GM23338 (cell line): ENCODE data around the gene FXYD5. TPM values are rescaled to one million over a fixed set of nuclear protein-coding genes. Genes with fewer than 3 reads are reported as not detected.
A peak's percentile ranks its signal among the peaks of the same experiment; 100 is the strongest.

Experiments
- ATAC-seq: fragments of 200-7000 bp; cut with Tn5 transposase; 3 replicates; pipeline ENCODE4 v1.9.1; 2020
- DNase-seq: peaks from one replicate; pipeline ENCODE4 v3.0.0-alpha.2; 2015; ENCODE audit warnings: low spot score
- H2AFZ ChIP-seq: fragments of 200-600 bp; sonication (generic); 2 replicates; pipeline ENCODE4 v1.8.0; 2016; ENCODE audit warnings: antibody characterized with exemption, mild to moderate bottlenecking, moderate library complexity
- H3F3A ChIP-seq: fragments of 200-600 bp; sonication (generic); replicated peaks from 2 replicates; pipeline ENCODE4 v1.8.0; 2017; ENCODE audit warnings: antibody characterized with exemption, mixed run types, low read depth
- H3K27ac ChIP-seq: fragments of 200-600 bp; sonication (generic); 2 replicates; pipeline ENCODE4 v1.6.1; 2016; ENCODE audit warnings: low read depth
- H3K27me3 ChIP-seq: fragments of 200-600 bp; sonication (generic); 2 replicates; pipeline ENCODE4 v1.8.0; 2016; ENCODE audit warnings: mild to moderate bottlenecking, mixed run types, moderate library complexity; ENCODE audit not compliant: insufficient read depth
- H3K36me3 ChIP-seq: fragments of 200-600 bp; sonication (generic); 2 replicates; pipeline ENCODE4 v1.8.0; 2016; ENCODE audit warnings: mild to moderate bottlenecking; ENCODE audit not compliant: insufficient read depth
- H3K4me1 ChIP-seq: fragments of 200-600 bp; sonication (generic); 2 replicates; pipeline ENCODE4 v1.8.0; 2016; ENCODE audit warnings: mild to moderate bottlenecking, moderate library complexity; ENCODE audit not compliant: insufficient read depth
- H3K4me2 ChIP-seq: fragments of 200-600 bp; sonication (generic); 2 replicates; pipeline ENCODE4 v1.7.1; 2017; ENCODE audit warnings: mixed run types
- H3K4me3 ChIP-seq: fragments of 200-600 bp; sonication (generic); 2 replicates; pipeline ENCODE4 v1.6.1; 2016; ENCODE audit warnings: mixed run types
- H3K79me2 ChIP-seq: fragments of 200-600 bp; sonication (generic); replicated peaks from 2 replicates; pipeline ENCODE4 v1.8.0; 2017; ENCODE audit warnings: mild to moderate bottlenecking; ENCODE audit not compliant: insufficient read depth
- H3K9me2 ChIP-seq: fragments of 200-600 bp; sonication (generic); 2 replicates; pipeline ENCODE4 v1.8.0; 2017; ENCODE audit not compliant: insufficient read depth
- H4K20me1 ChIP-seq: fragments of 200-600 bp; sonication (generic); replicated peaks from 2 replicates; pipeline ENCODE4 v1.8.0; 2017; ENCODE audit warnings: mild to moderate bottlenecking; ENCODE audit not compliant: insufficient read depth
- H3K27ac Mint-ChIP-seq: 2 replicates; pipeline ENCODE4 v1.8.0; 2020; ENCODE audit warnings: inconsistent platforms, mild to moderate bottlenecking, moderate library complexity, mixed read lengths
- H3K27me3 Mint-ChIP-seq: 3 replicates; pipeline ENCODE4 v1.8.0; 2022; ENCODE audit warnings: low read depth, mild to moderate bottlenecking, moderate library complexity, mixed read lengths, inconsistent platforms; ENCODE audit not compliant: insufficient read depth, poor library complexity
- H3K36me3 Mint-ChIP-seq: 3 replicates; pipeline ENCODE4 v1.8.0; 2021; ENCODE audit warnings: low read depth, mild to moderate bottlenecking, inconsistent platforms, moderate library complexity, mixed read lengths
- H3K4me1 Mint-ChIP-seq: 3 replicates; pipeline ENCODE4 v1.8.0; 2020; ENCODE audit warnings: mild to moderate bottlenecking, inconsistent platforms, mixed read lengths
- H3K4me3 Mint-ChIP-seq: 3 replicates; pipeline ENCODE4 v1.8.0; 2021; ENCODE audit warnings: moderate library complexity, mild to moderate bottlenecking, inconsistent platforms, mixed read lengths
- H3K9me3 Mint-ChIP-seq: 3 replicates; pipeline ENCODE4 v1.8.0; 2020; ENCODE audit warnings: moderate library complexity, mild to moderate bottlenecking, inconsistent platforms, mixed read lengths
- CREB1 ChIP-seq: fragments of 250-450 bp; sonication (Bioruptor Pico); IDR thresholded peaks from 2 replicates; pipeline ENCODE4 v1.5.0; 2020; ENCODE audit warnings: low read depth, mild to moderate bottlenecking, moderate library complexity
- CTCF ChIP-seq, 2 experiments: fragments of 200-600 bp in 1 of 2; sonication (generic) in 1 of 2; conservative IDR thresholded peaks; 2 replicates each; pipeline versions ENCODE4 v1.5.1 to v1.6.1; 2016 to 2017; ENCODE audit warnings: antibody characterized with exemption in 2 of 2, low read depth in 2 of 2, mild to moderate bottlenecking in 2 of 2, moderate library complexity in 1 of 2
- EZH2 ChIP-seq: fragments of 200-600 bp; sonication (generic); IDR thresholded peaks from one replicate; pipeline ENCODE4 v1.8.0; 2017; ENCODE audit warnings: antibody characterized with exemption, mild to moderate bottlenecking, low read depth; ENCODE audit not compliant: unreplicated experiment
- EZH2phosphoT487 ChIP-seq: fragments of 200-600 bp; sonication (generic); IDR thresholded peaks from one replicate; pipeline ENCODE4 v1.8.1; 2018; ENCODE audit warnings: antibody characterized with exemption; ENCODE audit not compliant: unreplicated experiment
- JUNB ChIP-seq: IDR thresholded peaks from one replicate; pipeline ENCODE4 v1.6.1; 2016; ENCODE audit warnings: antibody characterized with exemption; ENCODE audit not compliant: unreplicated experiment
- NANOG ChIP-seq: IDR thresholded peaks from 2 replicates; pipeline ENCODE4 v1.6.1; 2016; ENCODE audit warnings: antibody characterized with exemption, borderline replicate concordance
- POLR2AphosphoS5 ChIP-seq: IDR thresholded peaks from 2 replicates; pipeline ENCODE4 v1.6.1; 2016; ENCODE audit warnings: antibody characterized with exemption, low read depth
- REST ChIP-seq: IDR thresholded peaks from one replicate; pipeline ENCODE4 v1.6.1; 2018; ENCODE audit warnings: antibody characterized with exemption; ENCODE audit not compliant: unreplicated experiment
- STAT1 ChIP-seq: IDR thresholded peaks from one replicate; pipeline ENCODE4 v1.6.1; 2016; ENCODE audit warnings: antibody characterized with exemption; ENCODE audit not compliant: unreplicated experiment
- ZNF114 ChIP-seq: fragments of 250-450 bp; sonication (Bioruptor Pico); IDR thresholded peaks from 2 replicates; pipeline ENCODE4 v1.5.0; 2020; ENCODE audit warnings: mild to moderate bottlenecking, moderate library complexity
- ZNF331 ChIP-seq: fragments of 250-450 bp; sonication (Bioruptor Pico); IDR thresholded peaks from 2 replicates; pipeline ENCODE4 v1.5.0; 2020; ENCODE audit warnings: low read depth, mild to moderate bottlenecking, moderate library complexity
- polyA plus RNA-seq: library from polyadenylated mRNA; unstranded; fragments of >200 nt; fragmentation: Nextera tagmentation; extraction: Ambion mirVana; gene quantifications from 2 replicates; pipeline ENCODE4 v1.2.1, GENCODE V29; 2016
- total RNA-seq: library from RNA; depleted of rRNA; stranded (reverse); fragments of >200 nt; shearing (Covaris generic); gene quantifications from 2 replicates; pipeline ENCODE4 v1.2.3, GENCODE V29; 2014
- TF ChIP-seq, protein P1 (sequence below): IDR thresholded peaks from 2 replicates; pipeline ENCODE4 v1.6.1; 2016; ENCODE audit warnings: antibody characterized with exemption
- TF ChIP-seq, protein P2 (sequence below): fragments of 250-450 bp; sonication (Bioruptor Pico); IDR thresholded peaks from 2 replicates; pipeline ENCODE4 v1.5.0; 2020; ENCODE audit warnings: mild to moderate bottlenecking, moderate library complexity

FXYD5 gene
- total and polyA plus RNA-seq, 2 experiments from 2014 or later, result 97.7 to 233 TPM

GRCh38 chr19:35119578-35120155, 34.9 kb upstream of the FXYD5 start:
- Histone ChIP-seq H3K9me2 (no peaks in the 10 kb centered on the region), H3K4me2 (no peak overlapping the region), H2AFZ (0 out of 2 replicates have a peak overlapping the region, but pooled peaks have one; percentile 56), H3K4me3 (no peak overlapping the region), H3K36me3 (no peaks in the 10 kb centered on the region), H3K27me3 (no peaks in the 10 kb centered on the region), H3K79me2 (no peaks in the 10 kb centered on the region), H3K27ac (no peak overlapping the region), H3F3A (no peaks in the 10 kb centered on the region), H3K4me1 (peaks cover 26% of the 10 kb centered on the region), H4K20me1 (no peaks in the 10 kb centered on the region)
- no peak for TF ChIP-seq ZNF114 (CRISPR knock-in tag)
- TF ChIP-seq, protein P1, sequence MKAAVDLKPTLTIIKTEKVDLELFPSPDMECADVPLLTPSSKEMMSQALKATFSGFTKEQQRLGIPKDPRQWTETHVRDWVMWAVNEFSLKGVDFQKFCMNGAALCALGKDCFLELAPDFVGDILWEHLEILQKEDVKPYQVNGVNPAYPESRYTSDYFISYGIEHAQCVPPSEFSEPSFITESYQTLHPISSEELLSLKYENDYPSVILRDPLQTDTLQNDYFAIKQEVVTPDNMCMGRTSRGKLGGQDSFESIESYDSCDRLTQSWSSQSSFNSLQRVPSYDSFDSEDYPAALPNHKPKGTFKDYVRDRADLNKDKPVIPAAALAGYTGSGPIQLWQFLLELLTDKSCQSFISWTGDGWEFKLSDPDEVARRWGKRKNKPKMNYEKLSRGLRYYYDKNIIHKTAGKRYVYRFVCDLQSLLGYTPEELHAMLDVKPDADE, result no peak
- TF ChIP-seq JUNB, result no peak
- TF ChIP-seq EZH2, result no peak
- no peak for TF ChIP-seq ZNF331 (CRISPR knock-in tag)
- TF ChIP-seq EZH2phosphoT487, result no peak
- TF ChIP-seq, protein P2, sequence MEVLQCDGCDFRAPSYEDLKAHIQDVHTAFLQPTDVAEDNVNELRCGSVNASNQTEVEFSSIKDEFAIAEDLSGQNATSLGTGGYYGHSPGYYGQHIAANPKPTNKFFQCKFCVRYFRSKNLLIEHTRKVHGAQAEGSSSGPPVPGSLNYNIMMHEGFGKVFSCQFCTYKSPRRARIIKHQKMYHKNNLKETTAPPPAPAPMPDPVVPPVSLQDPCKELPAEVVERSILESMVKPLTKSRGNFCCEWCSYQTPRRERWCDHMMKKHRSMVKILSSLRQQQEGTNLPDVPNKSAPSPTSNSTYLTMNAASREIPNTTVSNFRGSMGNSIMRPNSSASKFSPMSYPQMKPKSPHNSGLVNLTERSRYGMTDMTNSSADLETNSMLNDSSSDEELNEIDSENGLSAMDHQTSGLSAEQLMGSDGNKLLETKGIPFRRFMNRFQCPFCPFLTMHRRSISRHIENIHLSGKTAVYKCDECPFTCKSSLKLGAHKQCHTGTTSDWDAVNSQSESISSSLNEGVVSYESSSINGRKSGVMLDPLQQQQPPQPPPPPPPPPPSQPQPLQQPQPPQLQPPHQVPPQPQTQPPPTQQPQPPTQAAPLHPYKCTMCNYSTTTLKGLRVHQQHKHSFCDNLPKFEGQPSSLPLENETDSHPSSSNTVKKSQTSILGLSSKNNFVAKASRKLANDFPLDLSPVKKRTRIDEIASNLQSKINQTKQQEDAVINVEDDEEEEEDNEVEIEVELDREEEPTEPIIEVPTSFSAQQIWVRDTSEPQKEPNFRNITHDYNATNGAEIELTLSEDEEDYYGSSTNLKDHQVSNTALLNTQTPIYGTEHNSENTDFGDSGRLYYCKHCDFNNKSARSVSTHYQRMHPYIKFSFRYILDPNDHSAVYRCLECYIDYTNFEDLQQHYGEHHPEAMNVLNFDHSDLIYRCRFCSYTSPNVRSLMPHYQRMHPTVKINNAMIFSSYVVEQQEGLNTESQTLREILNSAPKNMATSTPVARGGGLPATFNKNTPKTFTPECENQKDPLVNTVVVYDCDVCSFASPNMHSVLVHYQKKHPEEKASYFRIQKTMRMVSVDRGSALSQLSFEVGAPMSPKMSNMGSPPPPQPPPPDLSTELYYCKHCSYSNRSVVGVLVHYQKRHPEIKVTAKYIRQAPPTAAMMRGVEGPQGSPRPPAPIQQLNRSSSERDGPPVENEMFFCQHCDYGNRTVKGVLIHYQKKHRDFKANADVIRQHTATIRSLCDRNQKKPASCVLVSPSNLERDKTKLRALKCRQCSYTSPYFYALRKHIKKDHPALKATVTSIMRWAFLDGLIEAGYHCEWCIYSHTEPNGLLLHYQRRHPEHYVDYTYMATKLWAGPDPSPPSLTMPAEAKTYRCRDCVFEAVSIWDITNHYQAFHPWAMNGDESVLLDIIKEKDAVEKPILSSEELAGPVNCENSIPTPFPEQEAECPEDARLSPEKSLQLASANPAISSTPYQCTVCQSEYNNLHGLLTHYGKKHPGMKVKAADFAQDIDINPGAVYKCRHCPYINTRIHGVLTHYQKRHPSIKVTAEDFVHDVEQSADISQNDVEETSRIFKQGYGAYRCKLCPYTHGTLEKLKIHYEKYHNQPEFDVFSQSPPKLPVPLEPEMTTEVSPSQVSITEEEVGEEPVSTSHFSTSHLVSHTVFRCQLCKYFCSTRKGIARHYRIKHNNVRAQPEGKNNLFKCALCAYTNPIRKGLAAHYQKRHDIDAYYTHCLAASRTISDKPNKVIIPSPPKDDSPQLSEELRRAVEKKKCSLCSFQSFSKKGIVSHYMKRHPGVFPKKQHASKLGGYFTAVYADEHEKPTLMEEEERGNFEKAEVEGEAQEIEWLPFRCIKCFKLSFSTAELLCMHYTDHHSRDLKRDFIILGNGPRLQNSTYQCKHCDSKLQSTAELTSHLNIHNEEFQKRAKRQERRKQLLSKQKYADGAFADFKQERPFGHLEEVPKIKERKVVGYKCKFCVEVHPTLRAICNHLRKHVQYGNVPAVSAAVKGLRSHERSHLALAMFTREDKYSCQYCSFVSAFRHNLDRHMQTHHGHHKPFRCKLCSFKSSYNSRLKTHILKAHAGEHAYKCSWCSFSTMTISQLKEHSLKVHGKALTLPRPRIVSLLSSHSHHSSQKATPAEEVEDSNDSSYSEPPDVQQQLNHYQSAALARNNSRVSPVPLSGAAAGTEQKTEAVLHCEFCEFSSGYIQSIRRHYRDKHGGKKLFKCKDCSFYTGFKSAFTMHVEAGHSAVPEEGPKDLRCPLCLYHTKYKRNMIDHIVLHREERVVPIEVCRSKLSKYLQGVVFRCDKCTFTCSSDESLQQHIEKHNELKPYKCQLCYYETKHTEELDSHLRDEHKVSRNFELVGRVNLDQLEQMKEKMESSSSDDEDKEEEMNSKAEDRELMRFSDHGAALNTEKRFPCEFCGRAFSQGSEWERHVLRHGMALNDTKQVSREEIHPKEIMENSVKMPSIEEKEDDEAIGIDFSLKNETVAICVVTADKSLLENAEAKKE (CRISPR knock-in tag), result no peak
- no peak for TF ChIP-seq CTCF (conservative IDR thresholded peaks at IDR 0.05; ENCODE audit: low read depth in 2 of 2)
- TF ChIP-seq REST, result no peak
- TF ChIP-seq STAT1, result no peak
- no peak for TF ChIP-seq POLR2AphosphoS5
- no peak for TF ChIP-seq CREB1 (CRISPR knock-in tag)
- no peak for TF ChIP-seq NANOG
- peaks cover 15% of the 10 kb centered on the region for H3K27me3 Mint-ChIP-seq
- no peak overlapping the region for H3K27ac Mint-ChIP-seq
- no peaks in the 10 kb centered on the region; the same call in 2 of the 3 replicates for H3K9me3 Mint-ChIP-seq
- H3K4me3 Mint-ChIP-seq, result no peak overlapping the region
- DNase-seq, result no peak
- no peak for ATAC-seq
- H3K4me1 Mint-ChIP-seq, result peaks cover 45% of the 10 kb centered on the region
- no peaks in the 10 kb centered on the region for H3K36me3 Mint-ChIP-seq
